Kidney epithelial cell (primary cell): ENCODE data around the gene ADTRP. TPM values are rescaled to one million over a fixed set of nuclear protein-coding genes. Genes with fewer than 3 reads are reported as not detected.

Experiments used
- DNase-seq: peaks from one replicate; pipeline ENCODE4 v3.0.0-alpha.2; 2010; ENCODE audit warnings: low read depth
- H3K27me3 ChIP-seq: 2 replicates; pipeline ENCODE4 v1.6.0; 2011; ENCODE audit warnings: low read length; ENCODE audit not compliant: control insufficient read depth, insufficient read depth
- H3K36me3 ChIP-seq: 2 replicates; pipeline ENCODE4 v1.5.1; 2011; ENCODE audit warnings: low read length; ENCODE audit not compliant: control insufficient read depth, insufficient read depth
- H3K4me3 ChIP-seq: 2 replicates; pipeline ENCODE4 v1.5.1; 2011; ENCODE audit warnings: low read depth, mild to moderate bottlenecking, control low read depth, low read length
- total RNA-seq: library from RNA; depleted of rRNA; stranded (reverse); fragments of >200 nt; gene quantifications from 2 replicates; pipeline ENCODE4 v1.2.3, GENCODE V29; 2015
- TF ChIP-seq, protein P1 (sequence below): IDR thresholded peaks from 2 replicates; pipeline ENCODE4 v1.5.1; 2011; ENCODE audit warnings: mild to moderate bottlenecking, moderate library complexity, low read length, control low read depth, inconsistent platforms; ENCODE audit not compliant: insufficient read depth, poor library complexity, severe bottlenecking

Gene ADTRP
- total RNA-seq, 1 donor from 2014 or later, result 4.6 TPM

DNA sequence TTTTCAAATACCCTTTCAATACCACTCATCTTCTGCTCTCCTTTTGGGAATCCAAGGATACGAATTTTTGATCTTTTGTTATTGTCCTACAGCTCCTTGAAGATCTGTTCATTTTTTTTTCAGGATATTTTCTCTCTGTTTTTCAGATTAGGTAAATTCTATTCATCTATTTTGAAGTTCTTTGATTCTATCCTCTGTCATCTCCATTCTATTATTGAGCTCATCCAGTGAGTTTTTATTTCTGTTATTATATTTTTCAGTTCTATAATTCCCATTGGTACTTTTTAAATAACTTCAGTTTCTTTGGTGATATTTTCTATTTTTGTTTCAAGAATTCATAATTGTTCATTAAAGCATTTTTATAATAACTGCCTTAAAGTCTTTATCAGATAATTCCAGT, 14.7 kb upstream of the ADTRP start:
- Histone ChIP-seq H3K27me3 (no peaks in the 10 kb centered on the region), H3K36me3 (no peaks in the 10 kb centered on the region), H3K4me3 (no peak overlapping the region)
- TF ChIP-seq, protein P1, sequence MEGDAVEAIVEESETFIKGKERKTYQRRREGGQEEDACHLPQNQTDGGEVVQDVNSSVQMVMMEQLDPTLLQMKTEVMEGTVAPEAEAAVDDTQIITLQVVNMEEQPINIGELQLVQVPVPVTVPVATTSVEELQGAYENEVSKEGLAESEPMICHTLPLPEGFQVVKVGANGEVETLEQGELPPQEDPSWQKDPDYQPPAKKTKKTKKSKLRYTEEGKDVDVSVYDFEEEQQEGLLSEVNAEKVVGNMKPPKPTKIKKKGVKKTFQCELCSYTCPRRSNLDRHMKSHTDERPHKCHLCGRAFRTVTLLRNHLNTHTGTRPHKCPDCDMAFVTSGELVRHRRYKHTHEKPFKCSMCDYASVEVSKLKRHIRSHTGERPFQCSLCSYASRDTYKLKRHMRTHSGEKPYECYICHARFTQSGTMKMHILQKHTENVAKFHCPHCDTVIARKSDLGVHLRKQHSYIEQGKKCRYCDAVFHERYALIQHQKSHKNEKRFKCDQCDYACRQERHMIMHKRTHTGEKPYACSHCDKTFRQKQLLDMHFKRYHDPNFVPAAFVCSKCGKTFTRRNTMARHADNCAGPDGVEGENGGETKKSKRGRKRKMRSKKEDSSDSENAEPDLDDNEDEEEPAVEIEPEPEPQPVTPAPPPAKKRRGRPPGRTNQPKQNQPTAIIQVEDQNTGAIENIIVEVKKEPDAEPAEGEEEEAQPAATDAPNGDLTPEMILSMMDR, result no peak
- no peak for DNase-seq

DNA sequence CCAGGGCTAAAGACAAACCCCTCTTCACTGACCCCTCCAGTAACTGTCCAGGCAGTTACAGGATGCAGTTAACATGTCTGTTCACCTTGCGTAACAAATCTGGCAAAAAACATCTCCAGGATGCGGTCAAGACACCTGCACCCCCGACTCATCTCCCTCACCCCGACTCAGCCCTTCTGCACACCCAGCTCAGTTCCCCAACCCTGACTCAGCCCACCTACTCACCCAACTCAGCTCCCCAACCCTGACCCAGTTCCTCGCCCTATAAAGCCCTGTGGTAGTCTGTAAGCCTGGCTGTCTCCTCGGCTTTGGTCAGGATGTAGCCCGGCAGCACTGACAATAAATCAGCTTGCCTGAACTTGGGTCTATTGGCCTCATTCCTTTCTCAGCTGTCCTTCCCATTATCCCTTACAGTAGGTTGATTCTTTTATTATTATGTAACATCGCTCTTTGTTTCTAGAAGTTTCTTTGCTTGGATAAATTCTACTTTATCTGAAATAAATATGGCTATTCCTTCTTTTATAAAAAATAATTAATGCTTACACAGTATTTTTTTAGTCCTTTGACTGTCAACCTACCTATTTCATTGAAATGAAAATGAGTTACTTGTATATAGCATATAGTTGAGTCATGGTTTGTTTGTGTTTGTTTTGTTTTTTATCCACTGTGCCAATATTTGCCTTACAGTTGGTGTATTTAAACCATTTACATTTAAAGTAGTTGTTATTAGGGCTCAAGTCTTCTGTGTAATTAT, 12.9 kb upstream of the ADTRP start:
- no peak for DNase-seq

DNA sequence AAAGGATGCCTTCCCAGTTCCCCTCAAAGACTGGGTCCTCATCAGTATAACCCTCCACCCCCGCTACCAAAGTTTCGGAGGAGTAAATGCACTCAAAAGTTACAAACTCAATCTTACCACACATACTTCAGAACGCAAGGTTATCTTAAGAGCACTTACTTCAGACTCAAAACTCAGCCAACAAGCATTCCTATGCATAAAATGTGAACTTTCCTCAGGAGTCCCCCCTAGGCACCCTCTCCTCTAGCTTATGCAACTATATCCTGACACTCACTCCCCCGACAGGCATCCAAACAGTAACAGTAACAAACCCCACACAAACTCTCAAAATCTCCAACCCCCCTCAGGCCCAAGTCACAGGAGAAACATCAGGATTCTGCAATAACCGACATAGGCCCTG, 11.1 kb upstream of the ADTRP start:
- no peaks in the 10 kb centered on the region for H3K36me3 ChIP-seq
- H3K4me3 ChIP-seq, result no peak overlapping the region
- TF ChIP-seq, protein P1, result no peak
- no peak for DNase-seq
- no peaks in the 10 kb centered on the region for H3K27me3 ChIP-seq

More for the DNA sequence above, 12.9 kb upstream of the ADTRP start:
- H3K4me3 ChIP-seq, result no peak overlapping the region
- TF ChIP-seq, protein P1, result no peak
- no peaks in the 10 kb centered on the region for H3K27me3 ChIP-seq
- H3K36me3 ChIP-seq, result no peaks in the 10 kb centered on the region

DNA sequence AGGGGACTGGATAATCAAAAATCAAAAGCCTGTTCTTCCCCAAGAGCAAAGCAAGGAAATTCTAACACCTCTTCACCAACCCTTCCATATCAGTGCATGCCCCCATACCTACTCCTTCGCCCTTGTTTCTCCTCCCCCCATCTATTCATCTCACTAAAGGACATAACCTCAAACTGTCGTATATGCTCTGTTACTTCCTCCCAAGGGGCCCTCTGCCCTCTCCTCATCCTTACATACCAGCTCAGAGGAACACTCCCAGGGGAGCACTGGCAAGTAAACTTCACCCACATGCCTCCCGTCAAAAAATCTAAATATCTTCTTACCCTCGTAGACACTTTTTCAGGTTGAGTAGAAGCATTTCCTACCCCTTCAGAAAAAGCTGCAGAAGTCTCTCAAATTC, 9.4 kb upstream of the ADTRP start:
- H3K36me3 ChIP-seq, result no peaks in the 10 kb centered on the region
- no peak for DNase-seq
- TF ChIP-seq, protein P1, result no peak
- H3K27me3 ChIP-seq, result no peaks in the 10 kb centered on the region
- H3K4me3 ChIP-seq, result no peak overlapping the region

DNA sequence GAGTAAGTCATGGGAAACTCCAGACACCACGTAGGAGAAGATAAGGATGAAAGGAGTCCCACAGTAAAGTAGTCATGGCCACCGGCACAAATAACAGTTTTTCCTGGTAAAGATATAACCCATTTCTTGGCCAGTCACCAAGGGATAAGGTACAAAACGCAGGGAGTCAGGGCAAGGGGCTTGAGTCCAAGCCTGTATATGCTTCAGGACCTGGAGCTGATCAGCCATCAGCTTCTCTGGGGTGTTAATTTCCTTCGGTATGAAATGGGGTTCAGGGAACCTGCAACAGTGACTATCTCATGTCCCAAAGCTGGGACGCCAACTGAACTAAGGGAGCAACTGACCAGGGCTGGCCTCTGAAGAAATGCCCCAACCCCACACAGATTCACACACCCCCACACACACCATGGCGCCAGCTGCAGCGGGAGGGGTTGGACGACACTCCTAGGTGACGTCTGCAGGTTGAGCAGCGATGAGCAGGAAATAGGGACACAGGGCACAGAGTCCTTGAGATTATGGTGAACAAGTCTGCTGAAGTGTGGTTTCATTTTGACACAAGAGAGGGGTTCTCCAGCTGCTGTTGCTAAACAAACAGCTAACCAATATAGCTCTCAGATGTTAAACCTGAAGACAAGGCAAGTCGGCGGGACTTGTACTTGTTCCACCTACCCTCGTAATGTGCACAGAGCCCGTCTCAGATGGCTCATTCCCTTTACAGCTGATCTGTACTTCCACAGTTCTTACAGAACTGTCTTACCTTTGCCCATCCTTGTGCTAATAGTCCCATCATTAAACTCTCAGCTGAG, 7.4 kb upstream of the ADTRP start:
- H3K36me3 ChIP-seq, result no peaks in the 10 kb centered on the region
- no peak for DNase-seq
- TF ChIP-seq, protein P1, result no peak
- no peak overlapping the region for H3K4me3 ChIP-seq
- no peaks in the 10 kb centered on the region for H3K27me3 ChIP-seq
